IMR-90 (cell line): ENCODE data around the gene UBE2J1. TPM values are rescaled to one million over a fixed set of nuclear protein-coding genes. Genes with fewer than 3 reads are reported as not detected.

Experiments
- ATAC-seq: fragments of 200-7000 bp; cut with Tn5 transposase; 2 replicates; pipeline ENCODE4 v1.9.1; 2020; ENCODE audit warnings: low read depth, mild to moderate bottlenecking, moderate library complexity
- BruUV-seq: library from RNA; stranded (reverse); fragments of 400-500 nt; replicated peaks from 2 replicates; lab custom pipeline; 2021; lab: Mats Ljungman, UMichigan
- CTCF ChIA-PET: fragments of 300-600 bp; formaldehyde crosslinking; extraction: SDS; loops from one replicate; lab custom pipeline; 2021; ENCODE audit warnings: antibody characterized with exemption; lab: Yijun Ruan, JAX
- POLR2A ChIA-PET: fragments of 300-600 bp; sonication (Branson Sonifier 250); formaldehyde crosslinking; loops from one replicate; lab custom pipeline; 2022; ENCODE audit warnings: antibody characterized with exemption; ENCODE audit not compliant: unreplicated experiment; lab: Charles Lee
- DNase-seq: peaks from one replicate; pipeline ENCODE4 v3.0.0; 2013
- H2AFZ ChIP-seq: replicated peaks from 2 replicates; pipeline ENCODE3; 2013; ENCODE audit warnings: low read length, mild to moderate bottlenecking; ENCODE audit not compliant: poor library complexity
- H2AK5ac ChIP-seq: 2 replicates; pipeline ENCODE4 v1.6.1; 2013; ENCODE audit warnings: low read depth, low read length, inconsistent platforms
- H2AK9ac ChIP-seq: replicated peaks from 2 replicates; pipeline ENCODE3; 2013; ENCODE audit warnings: mild to moderate bottlenecking, low read depth, low read length, moderate library complexity; ENCODE audit not compliant: poor library complexity
- H2BK120ac ChIP-seq: 2 replicates; pipeline ENCODE4 v1.6.1; 2013; ENCODE audit warnings: low read depth, low read length, inconsistent platforms
- H2BK15ac ChIP-seq: 3 replicates; pipeline ENCODE4 v1.6.1; 2013; ENCODE audit warnings: low read depth, low read length, inconsistent platforms
- H2BK20ac ChIP-seq: 2 replicates; pipeline ENCODE4 v1.6.1; 2013; ENCODE audit warnings: low read depth, mild to moderate bottlenecking, inconsistent platforms, low read length, moderate library complexity
- H2BK5ac ChIP-seq: 2 replicates; pipeline ENCODE4 v1.6.1; 2013; ENCODE audit warnings: mild to moderate bottlenecking, low read depth, low read length, inconsistent platforms; ENCODE audit not compliant: poor library complexity, severe bottlenecking
- H3K14ac ChIP-seq: replicated peaks from 2 replicates; pipeline ENCODE4 v1.6.1; 2013; ENCODE audit warnings: low read depth, low read length, inconsistent platforms
- H3K18ac ChIP-seq: 2 replicates; pipeline ENCODE4 v1.6.1; 2013; ENCODE audit warnings: low read depth, low read length, control low read depth
- H3K23ac ChIP-seq: 2 replicates; pipeline ENCODE4 v1.6.1; 2013; ENCODE audit warnings: low read depth, low read length, inconsistent platforms
- H3K27ac ChIP-seq: 2 replicates; pipeline ENCODE4 v1.5.1; 2013; ENCODE audit warnings: mild to moderate bottlenecking, control low read depth, low read length; ENCODE audit not compliant: insufficient read depth
- H3K27me3 ChIP-seq: 2 replicates; pipeline ENCODE4 v1.6.1; 2013; ENCODE audit warnings: low read length; ENCODE audit not compliant: control insufficient read depth, insufficient read depth
- H3K36me3 ChIP-seq: 2 replicates; pipeline ENCODE4 v1.6.1; 2013; ENCODE audit warnings: low read length, mixed read lengths; ENCODE audit not compliant: control insufficient read depth, insufficient read depth
- H3K4ac ChIP-seq: 2 replicates; pipeline ENCODE4 v1.6.1; 2013; ENCODE audit warnings: low read depth, low read length, inconsistent platforms
- H3K4me1 ChIP-seq: 2 replicates; pipeline ENCODE4 v1.6.1; 2013; ENCODE audit warnings: low read length, mixed read lengths; ENCODE audit not compliant: control insufficient read depth, insufficient read depth
- H3K4me2 ChIP-seq: 2 replicates; pipeline ENCODE4 v1.6.1; 2013; ENCODE audit warnings: low read depth, mild to moderate bottlenecking, control low read depth, low read length, moderate library complexity
- H3K4me3 ChIP-seq: 2 replicates; pipeline ENCODE4 v1.5.1; 2013; ENCODE audit warnings: low read depth, mild to moderate bottlenecking, control low read depth, low read length, moderate library complexity; ENCODE audit not compliant: insufficient read depth
- H3K56ac ChIP-seq: 2 replicates; pipeline ENCODE4 v1.6.1; 2013; ENCODE audit warnings: low read length, inconsistent platforms; ENCODE audit not compliant: insufficient read depth; ENCODE audit errors: extremely low read depth
- H3K79me1 ChIP-seq, 2 experiments: 2 replicates each; pipeline ENCODE4 v1.6.1; 2013; ENCODE audit warnings: low read length in 2 of 2, inconsistent platforms in 1 of 2, low read depth in 1 of 2
- H3K9ac ChIP-seq: 2 replicates; pipeline ENCODE4 v1.6.1; 2013; ENCODE audit warnings: low read depth, low read length, control low read depth
- H3K9me1 ChIP-seq: 2 replicates; pipeline ENCODE4 v1.6.1; 2013; ENCODE audit warnings: low read length, inconsistent platforms; ENCODE audit not compliant: insufficient read depth
- H3K9me3 ChIP-seq: 2 replicates; pipeline ENCODE4 v1.6.1; 2013; ENCODE audit warnings: low read length; ENCODE audit not compliant: control insufficient read depth, insufficient read depth
- H4K20me1 ChIP-seq: 2 replicates; pipeline ENCODE4 v1.6.1; 2013; ENCODE audit warnings: low read length, inconsistent platforms; ENCODE audit not compliant: insufficient read depth
- H4K5ac ChIP-seq: 2 replicates; pipeline ENCODE4 v1.6.1; 2013; ENCODE audit warnings: mild to moderate bottlenecking, low read depth, low read length, control low read depth
- H4K8ac ChIP-seq, 2 experiments: 2 replicates each; pipeline ENCODE4 v1.6.1; 2013; ENCODE audit warnings: low read depth in 2 of 2, low read length in 2 of 2, control low read depth in 1 of 2, inconsistent platforms in 1 of 2
- H4K91ac ChIP-seq: 2 replicates; pipeline ENCODE4 v1.6.1; 2013; ENCODE audit warnings: low read depth, low read length, inconsistent platforms; ENCODE audit not compliant: insufficient read depth
- BHLHE40 ChIP-seq: fragments of 150-350 bp; IDR thresholded peaks from 2 replicates; pipeline ENCODE4 v1.6.1; 2016; ENCODE audit warnings: mild to moderate bottlenecking, low read depth, low read length
- CEBPB ChIP-seq: IDR thresholded peaks from 2 replicates; pipeline ENCODE4 v1.6.1; 2012; ENCODE audit warnings: low read depth, low read length, improper control_type of control experiment
- CHD1 ChIP-seq: IDR thresholded peaks from 2 replicates; pipeline ENCODE4 v1.6.1; 2012; ENCODE audit warnings: low read depth, low read length, improper control_type of control experiment
- FOS ChIP-seq: fragments of 150-350 bp; IDR thresholded peaks from 2 replicates; pipeline ENCODE4 v1.6.1; 2016; ENCODE audit warnings: low read depth, low read length
- MAFK ChIP-seq: IDR thresholded peaks from 2 replicates; pipeline ENCODE4 v1.6.1; 2012; ENCODE audit warnings: low read depth, low read length, improper control_type of control experiment
- MAZ ChIP-seq: IDR thresholded peaks from 2 replicates; pipeline ENCODE4 v1.6.1; 2012; ENCODE audit warnings: low read depth, mild to moderate bottlenecking, low read length, improper control_type of control experiment, moderate library complexity, borderline replicate concordance
- MXI1 ChIP-seq: IDR thresholded peaks from 2 replicates; pipeline ENCODE4 v1.6.1; 2012; ENCODE audit warnings: low read depth, mild to moderate bottlenecking, low read length, moderate library complexity, borderline replicate concordance
- NFE2L2 ChIP-seq: fragments of 150-350 bp; IDR thresholded peaks from 2 replicates; pipeline ENCODE4 v1.6.1; 2016; ENCODE audit warnings: low read depth, mild to moderate bottlenecking, low read length
- RAD21 ChIP-seq: IDR thresholded peaks from 2 replicates; pipeline ENCODE4 v1.6.1; 2012; ENCODE audit warnings: low read length, improper control_type of control experiment
- RCOR1 ChIP-seq: IDR thresholded peaks from 2 replicates; pipeline ENCODE4 v1.6.1; 2012; ENCODE audit warnings: mild to moderate bottlenecking, low read length, improper control_type of control experiment; ENCODE audit not compliant: insufficient replicate concordance
- WGBS, 2 experiments: methylation state at CpG; one replicate each; pipeline versions ENCODE4 v1.1.5 to v1.1.7; 2013; ENCODE audit warnings: missing lambda C conversion rate in 2 of 2; ENCODE audit not compliant: insufficient read length in 1 of 2; ENCODE audit errors: extremely low coverage in 2 of 2; 5-methylcytosine and 5-hydroxymethylcytosine counted together
- dilution Hi-C: fragments of 300-500 bp; cut with HindIII; formaldehyde crosslinking; loops from one replicate; pipeline ENCODE4 v1.14.3; 2018; ENCODE audit warnings: low sequenced_read_pairs; ENCODE audit not compliant: unreplicated experiment
- in situ Hi-C: fragments of 300-500 bp; cut with MboI; formaldehyde crosslinking; loops from 3 replicates; pipeline ENCODE4 v1.14.3; 2019; ENCODE audit warnings: low sequenced_read_pairs, inconsistent platforms, mixed read lengths
- intact Hi-C: fragments of 100-400 bp; cut with micrococcal nuclease; formaldehyde crosslinking; loops from 2 replicates; pipeline ENCODE4 v1.10.0; 2022
- polyA plus RNA-seq, 3 experiments: library from polyadenylated mRNA; depleted of rRNA; stranded (reverse); fragments of >200 nt; gene quantifications; 2 replicates each; pipeline ENCODE4 v1.2.3, GENCODE V29; 2012; ENCODE audit warnings: low replicate concordance in 1 of 3
- total RNA-seq: library from RNA; depleted of rRNA; stranded (reverse); fragments of >200 nt; gene quantifications from 2 replicates; pipeline ENCODE4 v1.2.3, GENCODE V29; 2012
- TF ChIP-seq, protein P1 (sequence below): fragments of 150-350 bp; IDR thresholded peaks from 2 replicates; pipeline ENCODE4 v1.6.1; 2017; ENCODE audit warnings: mild to moderate bottlenecking, antibody characterized with exemption, low read length, low read depth
- TF ChIP-seq, protein P2 (sequence below): conservative IDR thresholded peaks from 2 replicates; pipeline ENCODE4 v1.5.1; 2012; ENCODE audit warnings: mild to moderate bottlenecking, low read depth, low read length, improper control_type of control experiment

Gene UBE2J1
- total and polyA plus RNA-seq, 2 of the 4 experiments (the other 2 are of a cell fraction): 20.9 to 35.3 TPM

DNA sequence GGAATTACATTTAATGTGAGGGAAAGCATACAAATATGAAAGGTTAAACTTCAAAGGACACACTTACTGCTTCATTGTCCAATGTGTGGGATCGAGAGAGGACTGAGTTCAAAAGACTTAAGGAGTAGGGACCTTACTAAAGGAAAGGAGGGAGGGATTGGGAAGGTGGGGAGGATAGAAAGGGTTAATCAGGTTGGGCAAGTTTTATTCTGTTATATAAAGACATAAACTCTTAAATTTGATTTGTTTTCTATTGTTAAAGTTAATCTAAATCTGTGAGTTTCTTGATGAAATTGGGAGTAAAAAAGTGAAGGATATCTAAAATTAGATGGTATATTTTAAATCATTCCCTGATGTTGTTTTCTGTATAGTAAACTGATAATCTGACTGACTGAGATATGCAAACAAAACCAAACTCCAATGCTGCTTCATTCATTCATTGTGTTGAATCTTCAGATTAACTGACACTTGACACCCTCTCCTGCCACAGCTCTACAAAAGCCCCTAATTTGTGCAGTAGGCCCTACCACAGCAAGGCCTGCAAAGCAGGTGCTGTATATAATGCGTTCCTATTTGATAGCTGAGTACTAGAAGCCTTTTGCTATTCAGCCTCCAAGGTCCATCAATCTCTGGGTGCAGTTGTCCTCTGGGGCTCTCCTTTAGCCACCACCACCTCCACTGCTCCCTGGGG lies 1.3 kb upstream of the UBE2J1 start:
- H3K4me2 ChIP-seq: no peak overlapping the region
- ATAC-seq (no peak), DNase-seq (no peak)
- H3K9me3 ChIP-seq: no peaks in the 10 kb centered on the region
- no peak overlapping the region for H3K56ac ChIP-seq
- dilution Hi-C loops: no loop called here
- H2BK120ac ChIP-seq: no peak overlapping the region
- H3K9ac ChIP-seq: no peak overlapping the region
- no peak overlapping the region for H3K27ac ChIP-seq
- no peak overlapping the region for H3K4me3 ChIP-seq
- H2BK5ac ChIP-seq: no peak overlapping the region
- TF ChIP-seq, protein P1, sequence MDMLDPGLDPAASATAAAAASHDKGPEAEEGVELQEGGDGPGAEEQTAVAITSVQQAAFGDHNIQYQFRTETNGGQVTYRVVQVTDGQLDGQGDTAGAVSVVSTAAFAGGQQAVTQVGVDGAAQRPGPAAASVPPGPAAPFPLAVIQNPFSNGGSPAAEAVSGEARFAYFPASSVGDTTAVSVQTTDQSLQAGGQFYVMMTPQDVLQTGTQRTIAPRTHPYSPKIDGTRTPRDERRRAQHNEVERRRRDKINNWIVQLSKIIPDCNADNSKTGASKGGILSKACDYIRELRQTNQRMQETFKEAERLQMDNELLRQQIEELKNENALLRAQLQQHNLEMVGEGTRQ: no peak
- TF ChIP-seq CHD1: no peak
- TF ChIP-seq, protein P2, sequence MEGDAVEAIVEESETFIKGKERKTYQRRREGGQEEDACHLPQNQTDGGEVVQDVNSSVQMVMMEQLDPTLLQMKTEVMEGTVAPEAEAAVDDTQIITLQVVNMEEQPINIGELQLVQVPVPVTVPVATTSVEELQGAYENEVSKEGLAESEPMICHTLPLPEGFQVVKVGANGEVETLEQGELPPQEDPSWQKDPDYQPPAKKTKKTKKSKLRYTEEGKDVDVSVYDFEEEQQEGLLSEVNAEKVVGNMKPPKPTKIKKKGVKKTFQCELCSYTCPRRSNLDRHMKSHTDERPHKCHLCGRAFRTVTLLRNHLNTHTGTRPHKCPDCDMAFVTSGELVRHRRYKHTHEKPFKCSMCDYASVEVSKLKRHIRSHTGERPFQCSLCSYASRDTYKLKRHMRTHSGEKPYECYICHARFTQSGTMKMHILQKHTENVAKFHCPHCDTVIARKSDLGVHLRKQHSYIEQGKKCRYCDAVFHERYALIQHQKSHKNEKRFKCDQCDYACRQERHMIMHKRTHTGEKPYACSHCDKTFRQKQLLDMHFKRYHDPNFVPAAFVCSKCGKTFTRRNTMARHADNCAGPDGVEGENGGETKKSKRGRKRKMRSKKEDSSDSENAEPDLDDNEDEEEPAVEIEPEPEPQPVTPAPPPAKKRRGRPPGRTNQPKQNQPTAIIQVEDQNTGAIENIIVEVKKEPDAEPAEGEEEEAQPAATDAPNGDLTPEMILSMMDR: no peak
- no peak for TF ChIP-seq MXI1
- no peak for TF ChIP-seq BHLHE40
- TF ChIP-seq NFE2L2: no peak
- TF ChIP-seq FOS: no peak
- no peak for TF ChIP-seq MAFK
- no peak for TF ChIP-seq RAD21
- no peak for TF ChIP-seq RCOR1
- TF ChIP-seq CEBPB: no peak
- no peak for TF ChIP-seq MAZ
- ChIA-PET POLR2A (no interaction called here), CTCF (interaction anchor here (0.8 kb wide), 1 partner anchor 42 kb away, joined by 3 read pairs; no protein-coding TSS in a partner anchor)
- no peaks in the 10 kb centered on the region for H3K36me3 ChIP-seq
- H4K5ac ChIP-seq: no peak overlapping the region; the same call in 1 of the 2 replicates
- peaks cover 2 to 24% of the 10 kb centered on the region in 2 experiments; a peak in 2 of 4 replicates for H3K79me1 ChIP-seq
- peaks cover 18% of the 10 kb centered on the region; the same call in 1 of the 2 replicates for H4K20me1 ChIP-seq
- in situ Hi-C loops: loop anchor here (25.0 kb wide), 2 partner anchors 217 to 367 kb away; partner anchors contain the start of gene PM20D2
- no peak overlapping the region for H2BK15ac ChIP-seq
- no peaks in the 10 kb centered on the region for H3K27me3 ChIP-seq
- no peak overlapping the region for H4K91ac ChIP-seq
- H2BK20ac ChIP-seq: no peak overlapping the region
- H2AK5ac ChIP-seq: no peak overlapping the region
- no peak overlapping the region for H3K23ac ChIP-seq
- peaks cover 4% of the 10 kb centered on the region for H3K4me1 ChIP-seq
- H3K4ac ChIP-seq: peak overlapping the region; percentile 82
- intact Hi-C loops: loop anchor here (5.0 kb wide), 2 partner anchors 272 to 372 kb away; partner anchors contain the start of gene PNRC1
- no CpG with 5 or more reads among the region's 2 CpGs for WGBS, 2 experiments
- H3K14ac ChIP-seq: no peak overlapping the region
- no peak overlapping the region for H2AFZ ChIP-seq
- no TSS peak for BruUV-seq
- peaks cover 4% of the 10 kb centered on the region for H3K9me1 ChIP-seq
- H4K8ac ChIP-seq: peak overlapping the region; percentile 91 to 99; a peak in 3 of 4 replicates
- H3K18ac ChIP-seq: no peak overlapping the region
- no peak overlapping the region for H2AK9ac ChIP-seq
